LNCaP clone FGC (cell line): ENCODE measurements around the gene AFF2.
A peak's percentile ranks its signal among the peaks of the same experiment; 100 is the strongest.

Source experiments
- DNase-seq: peaks from one replicate; pipeline ENCODE4 v3.0.0-alpha.2; 2011; ENCODE audit warnings: low read depth
- H3K4me3 ChIP-seq: 2 replicates; pipeline ENCODE4 v1.5.1; 2011; ENCODE audit warnings: mild to moderate bottlenecking, low read depth, low read length, control low read depth
- TF ChIP-seq, protein P1 (sequence below): IDR thresholded peaks from 2 replicates; pipeline ENCODE4 v1.5.1; 2012; ENCODE audit warnings: mild to moderate bottlenecking; ENCODE audit not compliant: control insufficient read depth, insufficient read depth; ENCODE audit errors: extremely low read depth

The AFF2 gene

DNA sequence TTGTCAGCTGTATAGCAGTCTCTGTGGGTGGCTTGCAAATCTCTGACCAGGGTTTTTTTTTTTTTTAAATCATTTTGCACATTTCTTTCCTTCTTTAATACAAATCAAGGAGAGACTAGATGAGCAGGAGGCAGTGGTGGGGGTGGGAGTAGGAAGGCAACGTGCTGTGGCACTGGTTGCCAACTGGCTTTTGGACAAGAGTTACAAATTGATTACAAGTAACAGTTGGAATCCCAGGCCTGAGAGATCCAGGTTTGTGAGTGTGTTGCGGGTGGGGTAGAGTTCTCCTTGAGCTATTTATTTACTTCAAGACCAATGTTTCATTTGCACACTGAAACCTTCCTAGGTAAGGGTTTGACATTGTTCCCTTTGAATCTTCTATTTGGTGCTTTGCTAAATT lies 325.3 kb downstream of the AFF2 start:
- H3K4me3 ChIP-seq: no peak overlapping the region
- DNase-seq: no peak
- TF ChIP-seq, protein P1, sequence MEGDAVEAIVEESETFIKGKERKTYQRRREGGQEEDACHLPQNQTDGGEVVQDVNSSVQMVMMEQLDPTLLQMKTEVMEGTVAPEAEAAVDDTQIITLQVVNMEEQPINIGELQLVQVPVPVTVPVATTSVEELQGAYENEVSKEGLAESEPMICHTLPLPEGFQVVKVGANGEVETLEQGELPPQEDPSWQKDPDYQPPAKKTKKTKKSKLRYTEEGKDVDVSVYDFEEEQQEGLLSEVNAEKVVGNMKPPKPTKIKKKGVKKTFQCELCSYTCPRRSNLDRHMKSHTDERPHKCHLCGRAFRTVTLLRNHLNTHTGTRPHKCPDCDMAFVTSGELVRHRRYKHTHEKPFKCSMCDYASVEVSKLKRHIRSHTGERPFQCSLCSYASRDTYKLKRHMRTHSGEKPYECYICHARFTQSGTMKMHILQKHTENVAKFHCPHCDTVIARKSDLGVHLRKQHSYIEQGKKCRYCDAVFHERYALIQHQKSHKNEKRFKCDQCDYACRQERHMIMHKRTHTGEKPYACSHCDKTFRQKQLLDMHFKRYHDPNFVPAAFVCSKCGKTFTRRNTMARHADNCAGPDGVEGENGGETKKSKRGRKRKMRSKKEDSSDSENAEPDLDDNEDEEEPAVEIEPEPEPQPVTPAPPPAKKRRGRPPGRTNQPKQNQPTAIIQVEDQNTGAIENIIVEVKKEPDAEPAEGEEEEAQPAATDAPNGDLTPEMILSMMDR: no peak

DNA sequence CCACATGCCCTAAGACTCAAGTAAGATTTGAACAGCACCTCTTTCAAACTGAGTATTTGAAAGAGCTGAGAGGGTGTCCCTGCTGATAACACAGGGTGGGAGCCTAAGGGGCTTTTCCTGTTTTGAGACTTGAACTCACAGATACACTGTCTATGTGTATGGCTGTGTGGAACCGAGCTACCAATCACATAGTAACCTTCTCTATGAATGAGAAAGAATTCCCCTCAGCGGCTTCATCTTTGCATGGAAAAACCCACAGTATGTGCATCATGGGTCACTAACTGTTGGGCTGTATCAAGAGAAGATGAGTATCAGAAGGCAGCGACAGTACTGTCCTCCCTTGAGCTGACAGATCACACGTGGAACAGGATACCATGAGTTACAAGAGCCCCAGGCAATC lies 336.3 kb downstream of the AFF2 start:
- TF ChIP-seq, protein P1: no peak
- no peak for DNase-seq
- no peak overlapping the region for H3K4me3 ChIP-seq

DNA sequence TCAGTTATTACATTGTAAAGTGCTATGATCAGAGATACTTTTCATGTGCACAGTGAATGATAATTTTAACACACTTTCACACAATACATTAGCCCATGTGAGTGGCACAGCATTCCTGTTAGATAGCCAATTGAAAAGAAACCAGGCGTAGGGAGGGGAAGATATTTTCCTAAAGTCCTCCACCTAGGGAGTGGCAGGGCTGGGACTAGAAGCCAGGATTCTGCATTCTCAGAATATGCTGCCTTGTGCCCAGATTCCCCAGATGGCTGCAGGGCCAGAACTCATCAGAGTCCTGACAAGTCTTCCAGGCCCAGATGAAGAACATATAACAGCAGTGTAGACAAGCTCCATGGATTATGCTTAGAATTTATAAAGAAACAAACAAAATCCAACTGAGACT lies 350.2 kb downstream of the AFF2 start:
- DNase-seq: no peak
- H3K4me3 ChIP-seq: no peak overlapping the region
- TF ChIP-seq, protein P1: no peak

- no peak for DNase-seq
- TF ChIP-seq, protein P1: no peak
- H3K4me3 ChIP-seq: no peak overlapping the region
These were observed 353.9 kb downstream of the AFF2 start for GRCh38 chrX:148854306-148854705.

- TF ChIP-seq, protein P1: no peak
- no peak for DNase-seq
- no peak overlapping the region for H3K4me3 ChIP-seq
These were observed 356.1 kb downstream of the AFF2 start for GRCh38 chrX:148856505-148856904.

DNA sequence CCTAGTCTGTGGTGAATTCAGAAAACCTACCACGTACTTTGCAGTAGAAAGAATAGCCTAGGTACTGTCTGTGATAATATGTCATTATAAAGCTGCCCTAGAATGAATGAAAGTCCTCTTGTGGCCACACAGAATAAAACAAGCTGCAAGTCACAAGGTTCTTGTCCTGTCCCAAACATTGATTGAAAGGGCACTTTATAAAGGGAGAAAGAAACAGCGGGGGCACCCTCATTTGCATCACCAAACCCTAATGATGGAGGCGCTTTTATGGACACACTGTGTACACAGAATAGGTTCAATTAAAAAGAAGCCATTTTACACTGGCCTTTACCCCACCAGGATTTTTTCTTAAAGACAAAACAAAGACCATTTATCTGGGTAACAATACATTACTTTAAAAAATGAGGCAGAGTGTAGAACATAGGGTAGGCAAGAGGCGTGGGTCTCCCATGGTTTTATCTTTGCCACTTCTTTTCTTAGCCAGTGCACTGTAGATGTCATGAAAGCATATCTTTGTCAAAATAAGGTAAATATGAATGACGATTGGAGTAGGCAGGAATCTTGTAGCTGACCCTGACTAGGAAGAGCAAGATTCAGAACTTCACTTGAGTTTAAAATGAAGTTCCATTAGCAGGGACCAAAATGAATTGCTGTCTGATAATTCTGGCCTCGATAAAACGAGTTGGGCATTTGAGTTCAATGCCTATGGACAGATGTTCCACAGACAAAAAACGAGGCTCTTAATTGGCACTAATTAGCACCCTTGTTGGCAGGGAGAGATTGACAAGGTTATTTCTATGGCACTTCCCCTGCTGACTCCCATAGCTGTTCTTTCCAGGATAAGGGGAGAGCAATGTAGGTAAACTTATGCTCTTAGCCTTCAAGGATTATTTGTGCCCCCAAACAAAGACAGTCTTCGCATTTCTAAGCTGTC lies 365.1 kb downstream of the AFF2 start:
- DNase-seq: no peak
- H3K4me3 ChIP-seq: no peak overlapping the region
- TF ChIP-seq, protein P1: 0 out of 2 replicates have a peak, but pooled peaks have one; percentile 19
